GM18868 (cell line): Measurements from ENCODE around the gene TRIM68.

ENCODE experiments used
- ATAC-seq: cut with Tn5 transposase; IDR thresholded peaks from one replicate; pipeline ENCODE4 v1.9.1; 2021; ENCODE audit warnings: mild to moderate bottlenecking, moderate library complexity; ENCODE audit not compliant: unreplicated experiment

The TRIM68 gene, protein sequence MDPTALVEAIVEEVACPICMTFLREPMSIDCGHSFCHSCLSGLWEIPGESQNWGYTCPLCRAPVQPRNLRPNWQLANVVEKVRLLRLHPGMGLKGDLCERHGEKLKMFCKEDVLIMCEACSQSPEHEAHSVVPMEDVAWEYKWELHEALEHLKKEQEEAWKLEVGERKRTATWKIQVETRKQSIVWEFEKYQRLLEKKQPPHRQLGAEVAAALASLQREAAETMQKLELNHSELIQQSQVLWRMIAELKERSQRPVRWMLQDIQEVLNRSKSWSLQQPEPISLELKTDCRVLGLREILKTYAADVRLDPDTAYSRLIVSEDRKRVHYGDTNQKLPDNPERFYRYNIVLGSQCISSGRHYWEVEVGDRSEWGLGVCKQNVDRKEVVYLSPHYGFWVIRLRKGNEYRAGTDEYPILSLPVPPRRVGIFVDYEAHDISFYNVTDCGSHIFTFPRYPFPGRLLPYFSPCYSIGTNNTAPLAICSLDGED

DNA sequence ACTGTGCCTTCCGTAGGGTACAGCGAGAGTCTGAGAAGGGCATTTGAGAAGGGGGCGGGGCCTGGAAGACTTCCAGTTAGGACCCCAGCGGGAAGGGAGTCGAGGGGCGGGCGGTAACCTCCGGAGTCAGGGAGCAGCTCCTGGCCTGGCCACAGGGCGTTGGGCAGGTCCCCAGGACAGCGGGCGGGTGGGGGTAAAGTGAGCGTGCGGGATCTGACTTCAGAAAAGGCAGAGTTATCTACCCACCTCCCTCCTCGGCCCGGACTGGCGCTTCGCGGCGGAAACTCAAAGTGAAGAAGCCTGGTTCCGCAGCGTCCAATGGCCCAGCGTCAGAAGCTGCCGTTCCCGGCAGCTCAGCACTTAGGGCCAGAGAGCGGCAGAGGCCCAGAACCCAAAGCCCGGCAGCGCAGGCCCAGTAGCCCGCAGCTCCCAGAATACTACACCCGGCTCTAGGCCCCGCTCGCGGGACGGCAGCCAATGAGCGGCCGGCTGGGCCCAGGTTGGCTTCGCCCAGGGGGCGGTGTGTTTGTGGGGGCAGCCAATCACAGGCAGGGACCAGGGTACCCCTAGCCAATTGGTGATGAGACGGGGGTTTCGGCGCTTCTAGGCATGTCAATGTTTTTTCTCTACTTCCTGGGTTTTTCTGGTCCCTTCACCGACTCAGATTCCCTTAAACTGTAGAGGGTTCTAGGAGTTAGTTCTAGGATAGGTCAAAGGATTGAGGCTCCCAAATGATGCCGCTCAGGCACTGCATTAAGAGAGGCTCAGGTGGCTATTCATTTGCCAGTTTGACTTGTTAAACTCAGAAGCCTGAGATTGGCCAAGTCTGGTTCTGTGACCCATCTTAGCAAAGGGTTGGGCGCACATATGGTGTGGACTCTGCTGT lies at the start of gene TRIM68:
Gene TRIM68 (minus strand): TSS at position 451 of the 886 bp plus-strand sequence. CDS start 2,727 bp downstream, outside the sequence.
- peak; percentile 99 for ATAC-seq

GRCh38 chr11:4654635-4655369 lies 46.8 kb upstream of the TRIM68 start:
- ATAC-seq = no peak

DNA sequence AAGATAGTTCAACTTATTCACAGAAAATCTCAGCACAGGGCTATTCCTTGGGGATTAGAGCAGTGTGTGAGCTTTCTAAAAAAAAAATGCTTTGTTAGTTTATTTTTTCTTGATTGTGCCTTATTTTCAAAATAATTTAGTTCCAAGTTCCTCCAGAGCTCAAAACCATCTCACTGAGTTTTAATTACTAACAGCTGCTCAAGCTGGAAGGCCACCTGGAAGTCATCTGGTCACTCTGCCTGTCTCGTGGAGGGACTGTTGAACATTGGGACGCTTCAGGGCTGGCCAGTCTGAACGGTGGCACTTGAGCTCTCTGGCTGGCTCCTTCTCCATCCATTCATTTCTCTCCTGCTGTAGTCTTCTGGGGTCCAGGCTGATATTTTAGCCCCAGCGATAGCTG lies 39.7 kb upstream of the TRIM68 start:
- ATAC-seq = no peak

DNA sequence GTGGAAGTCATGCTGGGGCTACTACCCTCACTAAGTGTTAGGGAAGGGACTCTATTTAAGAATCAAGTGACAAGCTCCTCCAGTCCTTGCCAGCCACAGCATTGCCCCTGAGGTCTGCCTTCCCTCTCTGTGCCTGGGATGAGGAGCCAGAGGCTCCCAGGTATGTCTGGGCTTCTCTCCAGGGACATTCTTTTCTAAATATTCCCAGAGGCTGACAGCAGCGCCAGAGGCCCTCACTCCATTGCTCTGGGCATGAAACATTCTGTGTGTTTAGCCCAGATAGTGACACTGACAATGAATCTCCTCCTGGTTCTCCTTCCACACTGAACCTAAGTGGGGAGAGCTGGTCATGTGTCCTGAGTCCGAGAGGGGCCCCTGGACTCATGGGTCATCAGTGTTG lies 37.9 kb upstream of the TRIM68 start:
- no peak for ATAC-seq

DNA sequence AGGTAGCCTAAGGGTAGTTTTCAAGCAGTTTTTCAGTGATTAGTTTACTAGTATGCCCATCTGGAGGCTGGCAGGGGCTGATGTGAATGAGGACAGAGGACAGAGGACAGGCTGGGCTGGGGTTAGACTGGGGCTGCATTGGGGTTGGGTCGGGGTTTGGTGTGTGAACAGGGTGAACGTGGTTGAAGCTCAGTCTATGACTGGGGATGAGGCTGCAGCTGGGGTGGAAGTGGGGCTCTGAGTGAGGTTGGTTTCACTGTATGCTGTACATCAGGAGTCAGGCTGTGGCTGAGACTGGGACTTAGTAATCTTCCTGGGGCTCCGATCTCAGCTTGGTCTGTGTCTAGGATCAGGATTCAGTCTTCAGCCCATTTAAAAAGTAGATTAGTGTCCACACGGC lies 36.2 kb upstream of the TRIM68 start:
- ATAC-seq = no peak

GRCh38 chr11:4643682-4644081 lies 35.7 kb upstream of the TRIM68 start, which contains the start of gene OR51E1:
Gene OR51E1 (plus strand): TSS chr11:4643982. CDS start chr11:4652527, 8,545 bp downstream.
- no peak for ATAC-seq

DNA sequence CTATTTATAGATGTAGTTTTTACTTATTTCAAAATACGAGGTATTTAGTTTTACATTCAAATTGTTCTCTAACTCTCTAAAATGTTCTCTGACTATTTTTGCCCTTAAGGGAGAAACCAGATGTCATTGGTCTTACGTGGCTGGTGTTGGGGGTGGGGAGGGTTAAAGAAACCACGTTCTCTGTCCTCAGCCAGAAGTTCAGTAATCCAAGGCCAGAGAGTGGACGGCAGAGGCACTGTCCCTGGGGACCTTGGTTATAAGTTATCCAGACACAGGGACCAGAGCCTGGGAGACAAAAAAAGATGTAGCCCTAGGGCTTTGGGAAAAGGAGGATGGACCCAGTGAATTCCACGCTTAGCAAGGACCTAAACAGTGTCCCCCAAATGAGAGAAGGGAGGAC lies 35.0 kb upstream of the TRIM68 start:
- ATAC-seq = no peak

GRCh38 chr11:4642043-4642442 lies 34.0 kb upstream of the TRIM68 start:
- ATAC-seq = no peak

GRCh38 chr11:4641501-4641900 lies 33.5 kb upstream of the TRIM68 start:
- ATAC-seq = no peak

DNA sequence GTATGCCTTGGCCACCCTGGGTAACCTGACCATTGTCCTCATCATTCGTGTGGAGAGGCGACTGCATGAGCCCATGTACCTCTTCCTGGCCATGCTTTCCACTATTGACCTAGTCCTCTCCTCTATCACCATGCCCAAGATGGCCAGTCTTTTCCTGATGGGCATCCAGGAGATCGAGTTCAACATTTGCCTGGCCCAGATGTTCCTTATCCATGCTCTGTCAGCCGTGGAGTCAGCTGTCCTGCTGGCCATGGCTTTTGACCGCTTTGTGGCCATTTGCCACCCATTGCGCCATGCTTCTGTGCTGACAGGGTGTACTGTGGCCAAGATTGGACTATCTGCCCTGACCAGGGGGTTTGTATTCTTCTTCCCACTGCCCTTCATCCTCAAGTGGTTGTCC lies 31.9 kb upstream of the TRIM68 start:
- ATAC-seq = no peak

DNA sequence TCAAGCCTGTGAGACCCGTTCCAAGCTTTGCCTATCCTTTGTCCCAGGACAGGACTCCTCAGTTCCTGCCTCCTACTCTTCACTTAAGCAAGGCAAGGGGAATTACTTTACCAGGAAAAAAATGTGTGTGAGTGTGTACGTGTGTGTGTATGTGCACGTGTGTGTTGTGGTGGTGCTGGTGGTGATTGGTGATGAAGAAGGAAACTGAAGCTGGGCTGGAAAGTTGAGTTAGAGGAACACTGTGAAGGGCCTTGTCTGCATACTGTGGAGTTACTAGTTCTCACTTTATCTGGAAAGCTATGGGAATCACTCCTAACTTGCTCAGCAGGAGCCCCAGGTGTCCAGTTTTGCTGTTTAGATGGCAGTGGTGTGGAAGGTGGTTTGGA lies 29.6 kb upstream of the TRIM68 start:
- no peak for ATAC-seq

GRCh38 chr11:4636962-4637661 lies 29.1 kb upstream of the TRIM68 start, which contains the start of gene OR51D1:
Gene OR51D1 (plus strand): TSS chr11:4637477. CDS start chr11:4639791, 2,314 bp downstream.
- peak; percentile 98 for ATAC-seq

DNA sequence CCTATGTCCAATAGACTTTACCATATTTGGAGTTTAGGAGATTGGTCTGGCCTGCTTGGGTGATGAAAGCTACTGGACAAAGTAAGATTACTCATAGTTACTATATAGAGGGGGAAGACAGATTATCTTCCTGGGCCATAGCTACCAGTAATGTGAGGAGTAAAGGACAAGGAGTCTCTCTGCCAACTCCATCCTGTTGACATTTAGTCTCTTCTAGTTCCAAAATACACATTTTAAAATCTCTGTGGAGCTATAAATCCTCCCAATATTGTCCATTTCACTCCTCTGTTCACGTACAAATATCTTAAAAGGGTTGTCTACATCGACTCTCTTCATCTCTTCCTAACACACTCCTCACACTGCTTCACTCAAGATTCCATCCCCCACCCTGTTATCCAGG lies 28.1 kb upstream of the TRIM68 start:
- no peak for ATAC-seq

DNA sequence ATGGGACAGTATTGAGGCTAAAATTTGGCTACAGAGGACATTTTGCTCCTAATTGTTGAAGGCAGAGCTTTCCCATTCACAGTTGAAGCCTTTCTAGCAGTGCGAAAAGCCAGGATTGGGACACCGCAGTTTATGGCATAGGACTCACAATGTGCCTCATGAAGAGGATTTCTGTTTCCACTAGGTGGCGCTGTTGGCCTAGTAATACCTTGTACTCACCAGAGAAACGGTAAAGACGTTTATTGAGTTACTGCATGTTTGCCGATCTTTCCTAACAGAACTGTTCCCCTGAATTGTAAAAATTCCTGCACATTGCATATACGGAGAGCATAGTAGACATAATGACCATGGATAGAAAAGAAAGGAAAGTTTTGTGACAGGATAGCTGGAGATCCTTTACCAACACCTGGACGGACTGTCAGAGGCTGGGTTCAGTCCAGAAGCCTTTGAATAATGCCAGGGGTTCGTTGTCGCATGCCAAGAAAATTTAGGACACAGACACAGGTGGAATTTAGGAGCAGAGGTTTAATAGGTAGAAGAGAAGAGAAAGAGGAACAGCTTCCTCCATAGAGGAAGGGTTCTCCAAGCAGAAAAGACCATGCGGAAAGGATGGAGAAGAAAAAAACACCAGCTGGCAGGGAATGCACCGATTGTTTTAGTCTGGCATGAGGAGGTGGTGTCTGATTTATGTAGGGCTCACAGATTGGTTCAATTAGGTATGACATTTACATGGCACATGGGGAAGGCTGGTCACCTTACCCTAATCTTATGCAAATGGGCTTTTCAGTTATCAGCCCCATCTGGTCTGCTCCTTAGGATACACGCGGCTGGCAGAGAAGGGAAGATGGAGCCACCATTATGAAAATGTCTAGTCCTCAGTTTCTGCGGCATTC lies 18.4 kb upstream of the TRIM68 start:
- peak; percentile 86 for ATAC-seq

- ATAC-seq = no peak
Measured at GRCh38 chr11:4619514-4619913, 11.5 kb upstream of the TRIM68 start.

- ATAC-seq = no peak
Measured at GRCh38 chr11:4615856-4616444, 7.9 kb upstream of the TRIM68 start.

DNA sequence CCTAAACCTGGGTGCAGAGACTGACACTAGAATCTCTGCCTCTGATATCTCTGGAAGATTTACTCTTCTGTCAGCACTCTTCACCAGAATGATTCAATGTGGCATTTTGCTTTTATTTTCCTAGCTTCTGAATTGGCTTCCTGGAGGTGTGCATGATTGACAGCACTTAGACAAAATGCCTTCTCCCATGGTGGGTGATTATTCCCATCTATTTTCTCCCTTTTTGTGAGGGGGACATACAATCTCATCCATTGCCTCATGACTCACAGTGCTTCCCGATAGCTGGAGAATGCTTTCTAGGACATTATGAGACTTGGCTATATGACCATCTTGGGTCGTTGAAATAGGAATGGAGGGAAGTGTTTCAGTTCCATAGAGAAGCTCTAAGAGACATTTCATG lies 4.0 kb upstream of the TRIM68 start:
- ATAC-seq = no peak

DNA sequence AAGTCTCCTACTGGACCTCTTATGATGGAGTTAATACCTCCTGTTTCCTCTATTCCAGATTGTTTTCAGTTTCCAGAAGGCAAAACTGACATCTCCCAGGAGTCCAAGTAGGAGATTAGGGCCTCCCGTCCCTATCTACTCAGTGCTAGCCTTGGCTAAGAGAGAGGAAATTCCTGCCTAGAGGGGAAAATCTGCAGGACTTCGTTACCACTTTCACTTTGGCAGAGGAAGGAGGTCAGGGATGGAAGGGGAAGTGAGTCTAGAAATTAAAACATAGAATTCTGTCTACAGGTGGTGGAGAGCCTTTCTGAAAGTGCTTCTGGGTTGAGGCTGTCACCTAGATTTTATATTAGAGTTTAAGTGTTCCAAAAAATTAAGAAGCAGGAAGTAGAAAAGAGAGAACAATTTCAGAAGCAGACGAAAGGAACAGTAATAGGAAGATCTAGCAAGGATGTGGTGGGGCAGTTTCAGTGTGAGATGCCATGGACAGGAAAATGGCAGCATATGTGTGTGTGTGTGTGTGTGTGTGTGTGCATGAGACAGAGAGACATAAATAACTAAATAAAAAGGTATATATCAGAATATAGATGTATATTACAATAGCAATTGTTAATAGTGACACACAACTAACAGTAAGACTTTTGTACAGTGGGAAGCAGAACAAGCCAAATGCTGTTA lies 2.4 kb upstream of the TRIM68 start:
- ATAC-seq = no peak
